ENCODE results near the gene FAM90A1.
"Not testable (repeated sequence)": the region's sequence is repeated elsewhere in the genome, so short reads cannot be mapped to it uniquely, and the experiment has no call there.

FAM90A1 gene

DNA sequence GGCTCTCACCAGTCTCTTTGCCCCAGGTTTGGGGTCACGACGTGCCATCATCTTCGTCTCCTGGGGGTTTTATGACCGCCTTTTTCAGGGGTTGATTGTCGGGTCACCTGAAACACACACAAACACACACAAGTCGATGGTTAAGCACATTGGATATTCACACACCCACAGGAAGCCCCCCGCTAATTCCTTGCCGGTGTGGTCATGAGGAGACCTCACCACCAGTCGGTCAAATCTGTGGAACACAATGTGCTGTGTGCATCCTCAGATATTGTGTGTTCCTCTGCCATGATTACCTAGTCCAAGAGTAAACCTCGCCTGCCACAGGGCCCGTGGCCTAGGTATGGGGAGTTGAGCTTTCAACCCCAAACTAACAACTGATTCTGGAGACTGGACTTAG is 2.6 kb downstream of the FAM90A1 start:
- not testable (repeated sequence) for ATAC-seq; H3K27ac Mint-ChIP-seq; H3K9me3 Mint-ChIP-seq; H3K4me3 Mint-ChIP-seq; DNase-seq; H3K4me1 Mint-ChIP-seq; H3K36me3 Mint-ChIP-seq (ENCODE audit: low read depth); H3K27me3 Mint-ChIP-seq

DNA sequence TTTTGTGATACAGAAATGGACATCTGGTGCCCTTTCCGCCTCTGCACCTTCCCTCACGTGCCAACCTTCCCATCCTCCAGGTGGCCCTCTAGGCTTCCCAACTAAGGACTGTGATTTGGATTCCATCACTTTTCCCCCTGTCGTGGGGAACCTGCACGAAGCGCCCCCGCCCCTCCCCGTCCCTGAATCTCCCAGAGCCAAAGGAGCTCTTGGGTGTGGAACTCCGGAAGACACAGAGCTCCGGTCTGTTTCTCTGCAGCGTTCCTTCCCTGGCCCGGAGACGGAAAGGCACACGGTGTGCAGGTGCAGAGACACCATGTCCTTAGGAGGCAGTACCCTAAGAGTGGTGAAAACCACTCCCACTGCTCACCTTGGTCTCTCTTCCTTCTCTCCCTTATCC is 3.8 kb downstream of the FAM90A1 start:
- H3K36me3 Mint-ChIP-seq (ENCODE audit: low read depth); H3K27ac Mint-ChIP-seq; ATAC-seq; H3K27me3 Mint-ChIP-seq; DNase-seq; H3K9me3 Mint-ChIP-seq; H3K4me1 Mint-ChIP-seq; H3K4me3 Mint-ChIP-seq: not testable (repeated sequence)

DNA sequence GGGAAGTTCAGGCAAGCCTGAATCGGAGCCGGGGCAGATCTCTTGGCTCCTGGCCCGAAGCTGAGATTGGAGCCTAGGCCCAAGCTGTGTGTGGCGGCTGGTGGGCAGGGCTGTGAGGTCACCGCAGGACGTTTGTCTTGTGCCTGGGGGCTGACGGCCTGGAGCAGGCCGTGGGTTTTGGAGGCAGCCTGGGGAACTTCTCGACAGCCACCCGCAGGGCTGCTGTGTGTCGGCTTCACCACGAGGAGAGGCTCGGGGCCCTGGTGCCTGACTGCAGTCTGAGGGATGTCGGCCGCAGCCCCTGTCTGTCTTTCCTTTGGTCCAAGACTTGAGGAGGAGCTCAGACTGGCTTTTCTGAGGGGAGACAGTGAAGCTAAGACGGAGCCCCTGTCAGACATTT is 5.1 kb downstream of the FAM90A1 start:
- H3K27ac Mint-ChIP-seq; ATAC-seq; H3K4me3 Mint-ChIP-seq; H3K36me3 Mint-ChIP-seq (ENCODE audit: low read depth); H3K4me1 Mint-ChIP-seq; DNase-seq; H3K27me3 Mint-ChIP-seq; H3K9me3 Mint-ChIP-seq: not testable (repeated sequence)

DNA sequence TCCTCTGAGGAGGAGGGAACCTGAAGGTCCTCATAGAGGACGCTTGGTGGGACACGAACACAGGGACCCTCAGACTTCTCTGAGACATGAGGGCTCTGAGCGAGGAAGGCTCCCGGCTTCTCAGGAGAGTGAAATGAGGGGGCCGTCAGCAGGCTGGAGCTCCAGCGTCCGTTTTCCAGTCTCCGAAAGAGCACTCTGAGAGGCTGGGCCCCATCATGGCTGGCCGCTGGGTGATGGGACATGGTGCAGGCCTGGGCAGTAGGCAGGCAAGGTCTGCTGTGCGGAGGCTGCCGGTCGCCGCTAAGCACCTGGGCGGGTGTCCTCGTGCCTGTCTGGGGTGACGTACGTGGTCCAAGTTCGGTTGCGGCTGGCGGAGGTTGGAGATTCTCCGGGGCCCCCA is 5.6 kb downstream of the FAM90A1 start:
- ATAC-seq; H3K4me3 Mint-ChIP-seq; H3K36me3 Mint-ChIP-seq (ENCODE audit: low read depth); H3K27me3 Mint-ChIP-seq; H3K4me1 Mint-ChIP-seq; H3K27ac Mint-ChIP-seq; DNase-seq; H3K9me3 Mint-ChIP-seq: not testable (repeated sequence)

DNA sequence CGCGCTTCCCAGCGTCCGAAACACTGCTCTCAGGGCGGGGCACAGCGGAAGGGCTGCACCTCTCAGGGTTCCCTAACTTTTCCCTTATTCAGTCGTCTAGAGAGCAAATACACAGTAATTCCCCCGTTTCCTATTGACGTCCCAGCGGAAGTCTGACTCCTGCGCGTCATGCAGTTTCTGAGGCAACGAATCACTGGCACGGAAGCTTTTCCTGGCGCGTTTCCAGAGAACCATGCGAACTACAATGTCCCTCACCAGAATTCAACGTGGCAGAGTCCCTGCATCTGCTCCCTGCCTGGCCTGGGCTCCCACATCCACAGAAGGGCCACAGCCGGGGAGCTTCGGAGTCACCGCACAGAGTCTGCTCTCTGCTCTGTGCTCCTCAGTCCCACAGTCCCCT is 6.0 kb downstream of the FAM90A1 start:
- H3K27me3 Mint-ChIP-seq; H3K36me3 Mint-ChIP-seq (ENCODE audit: low read depth); H3K9me3 Mint-ChIP-seq; H3K4me3 Mint-ChIP-seq; H3K27ac Mint-ChIP-seq; H3K4me1 Mint-ChIP-seq; ATAC-seq; DNase-seq: not testable (repeated sequence)

DNA sequence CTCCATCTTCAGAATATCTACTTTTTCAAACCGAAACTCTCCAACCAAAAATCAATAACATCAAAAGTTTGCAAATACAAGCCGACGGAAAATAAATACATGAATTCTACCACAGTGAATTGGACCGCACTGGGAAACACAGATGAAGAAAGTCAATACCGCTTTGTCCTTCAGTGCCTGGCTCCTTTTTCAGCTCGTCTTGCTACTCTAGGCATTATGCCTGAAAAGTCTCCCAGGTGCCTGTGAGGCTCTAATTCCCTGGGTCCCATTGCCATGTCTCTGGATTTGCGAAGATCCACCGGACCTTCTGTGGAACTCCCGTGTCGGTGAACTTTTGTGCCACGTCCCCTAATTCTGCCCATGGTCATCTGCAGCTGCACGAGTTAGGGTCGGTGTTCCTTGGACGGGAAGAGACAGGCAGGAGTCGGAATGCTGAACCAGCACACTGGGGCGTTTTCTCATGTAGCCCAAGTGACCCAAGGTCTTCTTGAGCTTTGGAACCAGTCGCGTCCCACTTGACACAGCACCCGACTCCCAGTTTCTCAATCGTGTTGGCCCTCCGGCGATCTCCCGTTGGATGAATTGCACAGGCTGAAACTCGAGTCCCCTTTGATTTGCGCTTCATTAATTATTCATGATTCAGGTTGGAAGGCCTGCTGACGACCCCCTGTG is 8.6 kb downstream of the FAM90A1 start:
- H3K9me3 Mint-ChIP-seq; H3K36me3 Mint-ChIP-seq (ENCODE audit: low read depth); DNase-seq; H3K4me1 Mint-ChIP-seq; H3K4me3 Mint-ChIP-seq; H3K27me3 Mint-ChIP-seq; ATAC-seq; H3K27ac Mint-ChIP-seq: not testable (repeated sequence)

DNA sequence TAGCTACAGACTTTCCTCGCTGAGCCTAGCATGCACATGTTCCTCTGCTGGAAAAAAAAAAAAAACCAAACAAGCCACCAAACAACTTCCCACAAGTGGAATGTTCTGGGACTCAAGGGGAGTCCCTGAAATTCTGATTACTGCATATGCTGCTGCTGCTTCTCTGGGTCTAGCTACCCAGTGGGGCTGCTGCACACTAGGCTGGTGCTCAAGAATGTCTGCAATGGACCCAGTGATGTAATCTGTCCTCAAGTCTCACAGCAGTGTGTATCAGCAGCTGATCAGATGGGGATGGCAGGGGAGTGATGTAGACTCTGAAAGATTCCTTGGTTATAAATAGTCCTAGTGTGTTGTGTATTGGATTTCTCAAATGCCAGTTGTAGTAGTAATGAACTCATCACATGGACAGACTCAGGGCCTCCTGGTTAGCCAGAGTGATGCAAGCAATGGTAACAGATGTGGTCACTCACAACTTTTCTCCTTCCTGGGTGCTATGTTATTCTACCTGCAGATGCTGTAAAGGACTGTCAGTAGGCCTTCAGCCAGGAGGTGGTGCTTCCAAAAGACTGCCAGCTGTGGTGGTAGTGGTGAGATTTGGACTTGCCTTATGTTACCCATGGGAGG is 29.6 kb downstream of the FAM90A1 start:
- not testable (repeated sequence) for DNase-seq, H3K4me1 Mint-ChIP-seq, H3K27ac Mint-ChIP-seq

DNA sequence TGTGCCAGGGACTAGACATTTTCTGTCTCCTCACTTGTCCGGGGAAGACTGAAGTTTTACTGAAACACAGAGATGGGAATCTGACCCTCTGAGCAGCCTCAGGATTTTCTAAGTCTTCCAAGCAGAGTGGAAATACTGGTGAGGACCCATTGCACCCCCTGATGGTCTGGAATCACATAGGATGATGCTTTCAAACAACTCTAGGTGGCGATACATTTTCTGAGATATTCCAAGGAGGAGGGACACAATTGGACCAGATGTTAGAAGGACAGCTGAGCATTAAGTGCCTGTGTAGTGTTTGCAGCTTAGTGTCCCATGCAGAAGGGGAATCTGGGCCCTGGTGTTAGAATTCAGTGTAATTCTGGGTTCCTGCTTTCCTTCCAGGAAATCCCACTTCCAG is 39.3 kb downstream of the FAM90A1 start:
- not testable (repeated sequence) for H3K9me3 Mint-ChIP-seq; H3K36me3 Mint-ChIP-seq (ENCODE audit: low read depth); ATAC-seq; H3K27ac Mint-ChIP-seq; H3K4me3 Mint-ChIP-seq; H3K27me3 Mint-ChIP-seq; DNase-seq; H3K4me1 Mint-ChIP-seq

More for the DNA sequence above, 29.6 kb downstream of the FAM90A1 start:
- not testable (repeated sequence) for H3K36me3 Mint-ChIP-seq (ENCODE audit: low read depth); ATAC-seq; H3K4me3 Mint-ChIP-seq; H3K9me3 Mint-ChIP-seq; H3K27me3 Mint-ChIP-seq

DNA sequence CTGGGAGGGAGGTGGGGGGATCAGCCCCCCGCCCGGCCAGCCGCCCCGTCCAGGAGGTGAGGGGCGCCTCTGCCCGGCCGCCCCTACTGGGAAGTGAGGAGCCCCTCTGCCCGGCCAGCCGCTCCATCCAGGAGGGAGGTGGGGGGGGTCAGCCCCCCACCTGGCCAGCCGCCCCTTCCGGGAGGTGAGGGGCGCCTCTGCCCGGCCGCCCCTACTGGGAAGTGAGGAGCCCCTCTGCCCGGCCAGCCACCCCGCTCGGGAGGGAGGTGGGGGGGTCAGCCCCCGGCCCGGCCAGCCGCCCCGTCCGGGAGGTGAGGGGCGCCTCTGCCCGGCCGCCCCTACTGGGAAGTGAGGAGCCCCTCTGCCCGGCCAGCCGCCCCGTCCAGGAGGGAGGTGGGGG is 43.2 kb downstream of the FAM90A1 start:
- DNase-seq; H3K36me3 Mint-ChIP-seq (ENCODE audit: low read depth); H3K27me3 Mint-ChIP-seq; H3K27ac Mint-ChIP-seq; H3K9me3 Mint-ChIP-seq; H3K4me3 Mint-ChIP-seq; ATAC-seq: not testable (repeated sequence)
- H3K4me1 Mint-ChIP-seq = peaks cover 13% of the 10 kb centered on the region

DNA sequence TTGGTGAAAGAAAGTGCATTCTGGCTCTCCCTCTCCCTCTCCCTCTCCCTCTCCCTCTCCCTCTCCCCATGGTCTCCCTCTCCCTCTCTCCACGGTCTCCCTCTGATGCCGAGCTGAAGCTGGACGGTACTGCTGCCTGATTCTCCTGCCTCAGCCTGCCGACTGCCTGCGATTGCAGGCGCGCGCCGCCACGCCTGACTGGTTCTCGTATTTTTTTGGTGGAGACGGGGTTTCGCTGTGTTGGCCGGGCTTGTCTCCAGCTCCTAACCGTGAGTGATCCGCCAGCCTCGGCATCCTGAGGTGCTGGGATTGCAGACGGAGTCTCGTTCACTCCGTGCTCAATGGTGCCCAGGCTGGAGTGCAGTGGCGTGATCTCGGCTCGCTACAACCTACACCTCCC is 44.1 kb downstream of the FAM90A1 start:
- H3K27ac Mint-ChIP-seq; H3K9me3 Mint-ChIP-seq; ATAC-seq; H3K27me3 Mint-ChIP-seq; H3K36me3 Mint-ChIP-seq (ENCODE audit: low read depth); DNase-seq; H3K4me3 Mint-ChIP-seq: not testable (repeated sequence)
- peaks cover 13% of the 10 kb centered on the region for H3K4me1 Mint-ChIP-seq

DNA sequence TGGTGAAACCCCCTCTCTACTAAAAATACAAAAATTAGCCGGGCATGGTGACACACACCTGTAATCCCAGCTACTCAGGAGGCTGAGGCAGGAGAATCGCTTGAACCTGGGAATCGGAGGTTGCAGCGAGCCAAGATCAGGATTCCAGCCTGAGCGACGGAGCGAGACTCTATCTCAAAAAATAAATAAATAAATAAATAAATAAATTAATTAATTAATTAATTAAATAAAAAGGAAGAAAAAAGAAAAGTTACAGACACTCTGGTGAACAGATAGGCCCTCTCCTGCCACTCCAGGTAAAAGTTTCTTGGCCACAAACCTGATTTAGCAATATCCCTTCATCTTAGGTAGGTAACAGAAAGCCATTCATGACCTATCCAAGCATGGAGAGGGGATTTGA is 44.5 kb downstream of the FAM90A1 start:
- not testable (repeated sequence) for H3K27me3 Mint-ChIP-seq; H3K27ac Mint-ChIP-seq; DNase-seq; H3K36me3 Mint-ChIP-seq (ENCODE audit: low read depth); H3K4me3 Mint-ChIP-seq; H3K9me3 Mint-ChIP-seq; ATAC-seq
- H3K4me1 Mint-ChIP-seq = peaks cover 13% of the 10 kb centered on the region

DNA sequence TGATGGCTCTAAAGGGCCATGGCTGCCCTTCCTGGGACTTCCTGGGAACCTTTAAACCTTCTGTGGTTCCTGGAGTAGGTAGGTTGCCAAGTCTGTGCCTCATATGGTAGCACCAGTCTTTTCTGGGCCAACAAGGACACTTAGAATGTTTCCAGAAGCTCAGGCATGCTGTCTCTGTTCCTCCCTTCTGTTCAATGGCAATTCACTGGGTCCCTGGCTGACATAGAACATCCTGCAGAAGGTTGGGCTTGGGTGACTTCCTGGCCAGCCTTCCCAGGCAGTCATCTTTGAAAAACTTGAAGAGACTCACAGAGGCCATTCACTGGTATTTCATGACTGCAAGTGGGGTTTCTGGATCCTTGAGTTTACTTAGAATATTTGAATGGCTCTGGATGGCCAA is 46.1 kb downstream of the FAM90A1 start:
- not testable (repeated sequence) for H3K27ac Mint-ChIP-seq; DNase-seq; ATAC-seq; H3K27me3 Mint-ChIP-seq; H3K36me3 Mint-ChIP-seq (ENCODE audit: low read depth); H3K9me3 Mint-ChIP-seq
- H3K4me1 Mint-ChIP-seq = peaks cover 13% of the 10 kb centered on the region
- peak overlapping the region; percentile 73 for H3K4me3 Mint-ChIP-seq

DNA sequence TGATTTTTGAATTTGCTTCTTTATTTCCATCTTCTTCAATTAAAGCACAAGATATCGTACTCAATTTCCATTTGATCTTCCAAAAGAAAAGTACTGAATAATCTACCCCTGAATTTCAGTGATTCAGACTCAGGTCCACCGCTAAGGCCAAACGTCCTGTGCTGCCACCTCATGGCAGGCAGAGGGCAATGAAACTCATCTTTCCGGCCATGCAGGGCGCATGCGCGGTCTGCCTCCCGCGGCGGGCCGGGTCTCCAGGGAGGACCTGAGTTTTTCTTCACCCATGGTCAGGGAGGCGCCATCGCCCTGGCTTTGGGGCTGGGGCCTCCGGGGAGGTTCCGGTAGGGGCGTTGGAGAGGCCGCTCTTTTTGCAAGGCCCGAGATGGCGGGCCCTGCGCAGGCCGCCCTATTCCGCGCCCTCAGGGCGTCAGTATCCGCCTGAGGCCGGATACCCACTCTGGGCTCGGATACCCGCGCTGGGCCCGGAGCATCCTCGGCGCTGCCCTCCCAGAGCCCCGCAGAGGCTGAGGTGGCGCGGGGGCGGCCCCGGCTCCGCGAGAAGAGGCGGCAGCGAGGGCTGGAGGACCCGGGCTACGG is 47.3 kb downstream of the FAM90A1 start:
- H3K27ac Mint-ChIP-seq = peak overlapping the region; percentile 6
- H3K27me3 Mint-ChIP-seq; H3K36me3 Mint-ChIP-seq (ENCODE audit: low read depth); H3K9me3 Mint-ChIP-seq: not testable (repeated sequence)
- H3K4me3 Mint-ChIP-seq = peak overlapping the region; percentile 79
- DNase-seq = peak; percentile 59
- peak; percentile 79 for ATAC-seq
- peaks cover 13% of the 10 kb centered on the region for H3K4me1 Mint-ChIP-seq

DNA sequence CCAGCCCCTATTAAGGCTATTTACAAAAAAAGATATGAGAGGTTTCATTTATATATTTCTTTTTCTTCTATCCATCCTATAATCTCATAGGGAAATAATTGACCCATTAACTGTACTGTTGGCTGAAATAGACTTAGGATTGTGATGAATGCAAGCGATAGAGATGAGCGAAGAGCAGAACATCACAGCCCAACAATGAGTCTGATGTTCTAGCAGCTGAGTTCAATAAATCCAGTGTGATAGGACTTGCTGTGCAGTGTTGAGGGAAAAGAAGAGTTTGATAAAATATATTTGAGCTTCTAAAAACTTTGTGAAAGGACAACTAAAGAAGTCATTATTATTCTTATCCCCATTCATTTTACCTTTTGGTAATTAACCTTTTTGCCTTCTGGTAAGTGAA is 54.5 kb downstream of the FAM90A1 start:
- not testable (repeated sequence) for H3K9me3 Mint-ChIP-seq; H3K27me3 Mint-ChIP-seq; ATAC-seq; H3K27ac Mint-ChIP-seq; DNase-seq; H3K4me1 Mint-ChIP-seq; H3K4me3 Mint-ChIP-seq; H3K36me3 Mint-ChIP-seq (ENCODE audit: low read depth)
